IPS-11a (cell line): Measurements from ENCODE around the gene ZNF431.
"Not testable (repeated sequence)": the region's sequence is repeated elsewhere in the genome, so short reads cannot be mapped to it uniquely, and the experiment has no call there.

Experiments
- H3K4me3 ChIP-seq: one replicate; pipeline ENCODE4 v1.5.1; 2013; ENCODE audit warnings: low read depth, low read length, control low read depth

The ZNF431 gene

DNA sequence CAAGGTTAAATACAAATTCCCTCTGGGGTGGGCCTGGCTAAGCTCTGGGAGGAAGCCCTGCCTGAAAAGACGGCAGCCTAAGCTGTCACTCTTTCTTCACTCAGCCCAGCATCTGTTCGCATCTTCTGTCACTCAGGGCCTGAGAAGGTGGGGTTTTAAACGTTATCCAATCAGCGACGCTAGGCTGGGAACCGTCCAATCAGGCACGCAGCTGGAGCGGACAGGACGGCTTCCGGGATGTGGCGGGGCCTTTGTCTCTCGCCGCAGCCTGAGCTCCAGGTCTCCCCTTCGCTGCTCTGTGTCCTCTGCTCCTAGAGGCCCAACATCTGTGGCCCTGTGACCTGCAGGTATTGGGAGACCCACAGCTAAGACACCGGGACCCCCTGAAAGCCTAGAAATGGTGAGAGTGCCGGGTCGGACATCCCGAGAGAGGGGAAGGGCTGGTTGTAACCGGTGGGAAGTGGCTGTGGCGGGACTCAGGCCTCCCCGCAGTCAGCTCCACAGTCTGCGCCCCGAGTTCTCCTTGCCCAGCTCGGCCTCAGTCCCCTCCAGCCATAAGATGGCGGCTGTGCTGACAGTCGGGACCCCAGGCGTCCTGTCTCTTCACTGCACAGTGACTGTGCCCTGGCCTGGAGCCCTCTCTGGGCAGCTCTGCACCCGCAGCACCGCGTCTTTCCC, at the start of gene ZNF431:
TSS of gene ZNF431 (plus strand) at position 254 of the 678 bp plus-strand sequence. CDS start at position 398, 144 bp downstream.
- peak within 1 kb of the TSS; percentile 56 for H3K4me3 ChIP-seq

DNA sequence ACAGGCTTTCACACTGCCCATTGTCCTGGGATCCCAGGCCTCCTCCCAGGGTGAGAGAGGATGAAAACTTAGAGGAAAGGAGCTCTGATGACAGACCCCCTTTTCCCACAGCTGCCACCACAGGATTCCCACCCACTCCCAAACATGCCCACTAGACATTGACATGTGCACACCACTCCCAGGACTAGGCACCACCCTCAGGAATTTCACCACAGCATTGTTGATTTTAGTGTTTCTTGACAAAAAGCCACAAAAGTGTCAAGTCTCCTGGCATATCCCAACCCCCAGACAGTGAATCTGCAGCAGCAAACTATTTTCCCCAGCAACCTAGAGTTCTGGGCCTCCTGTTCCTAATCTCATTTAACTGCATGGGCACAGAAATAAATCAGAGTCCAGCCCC, 49.7 kb upstream of the ZNF431 start:
- H3K4me3 ChIP-seq, result no peak overlapping the region

DNA sequence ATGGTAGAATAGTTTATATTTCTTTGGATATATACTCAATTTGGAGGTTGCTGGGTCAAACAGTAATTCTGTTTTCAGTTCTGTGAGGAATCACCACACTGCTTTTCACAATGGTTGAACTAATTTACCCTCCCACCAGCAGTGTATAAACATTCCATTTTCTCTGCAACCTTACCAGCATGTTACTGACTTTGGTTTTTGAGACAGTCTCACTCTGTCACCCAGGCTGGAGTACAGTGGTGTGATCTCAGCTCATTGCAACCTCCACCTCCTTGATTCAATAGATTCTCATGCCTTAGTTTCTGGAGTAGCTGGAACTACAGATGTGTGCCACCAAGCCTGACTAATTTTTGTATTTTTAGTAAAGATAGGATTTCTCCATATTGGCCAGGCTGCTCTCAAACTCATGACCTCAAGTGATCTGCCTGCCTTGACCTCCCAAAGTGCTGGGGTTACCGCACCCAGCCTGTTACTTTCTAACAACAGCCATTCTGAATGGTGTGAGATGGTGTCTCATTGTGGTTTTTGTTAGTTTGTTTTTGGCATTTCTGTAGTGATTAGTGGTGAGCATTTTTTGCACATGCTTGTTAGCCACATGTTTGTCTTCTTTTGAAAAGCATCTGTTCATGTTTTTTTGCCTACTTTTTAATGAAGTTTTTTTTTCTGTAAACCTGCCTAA, 47.4 kb upstream of the ZNF431 start:
- no peak overlapping the region for H3K4me3 ChIP-seq

DNA sequence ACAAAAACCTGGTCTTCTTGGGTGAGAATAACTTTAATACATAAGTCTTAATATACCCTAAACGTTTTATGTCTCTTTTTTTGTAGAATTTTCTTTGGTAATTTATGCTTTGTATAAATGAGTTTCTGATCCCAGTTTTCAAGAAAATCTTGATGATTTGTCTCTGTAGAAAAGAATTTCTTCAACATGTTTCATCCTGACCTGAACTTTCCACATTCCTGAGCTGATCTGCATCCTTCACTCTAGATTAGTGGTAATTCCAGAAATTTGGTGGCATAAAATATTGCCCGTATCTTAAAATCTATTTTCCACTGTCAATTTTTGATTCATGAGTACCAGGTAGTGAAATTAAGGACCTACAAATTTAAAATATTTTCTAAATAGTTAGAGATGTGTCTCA, 43.5 kb upstream of the ZNF431 start:
- H3K4me3 ChIP-seq, result no peak overlapping the region

DNA sequence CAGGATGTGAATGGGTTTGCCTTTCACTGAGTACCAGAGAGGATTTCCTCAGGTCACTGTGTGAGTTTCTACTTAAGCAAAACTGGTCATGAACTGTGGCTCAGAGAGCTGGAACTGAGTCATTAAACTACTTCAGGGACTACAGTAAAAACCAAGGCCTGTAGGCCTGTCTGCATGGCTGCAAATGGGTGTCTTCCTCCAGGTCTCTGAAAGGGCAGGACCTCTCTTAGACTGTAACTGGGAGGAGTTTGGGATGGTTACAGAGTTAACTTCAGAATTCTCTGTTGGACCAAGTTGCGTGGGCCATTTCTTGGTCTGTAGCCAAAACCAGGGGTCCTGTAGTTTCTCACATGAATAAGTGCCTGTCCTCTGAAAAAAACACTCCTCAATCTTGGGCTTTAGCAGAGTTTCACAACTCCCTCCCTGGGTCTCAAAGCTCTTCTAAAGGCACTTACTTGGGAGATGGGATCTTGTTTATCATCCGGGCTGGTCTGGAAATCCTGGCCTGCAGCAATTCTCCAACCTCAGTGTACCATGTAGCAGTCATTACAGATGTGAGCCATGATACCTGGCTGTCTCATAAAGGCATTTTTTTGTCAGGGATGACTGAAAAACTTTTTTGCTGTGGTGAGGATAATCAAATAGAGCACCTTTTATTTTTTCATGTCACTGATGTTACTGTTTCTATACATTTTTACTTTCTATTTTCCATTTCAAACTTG, 40.2 kb upstream of the ZNF431 start:
- no peak overlapping the region for H3K4me3 ChIP-seq

DNA sequence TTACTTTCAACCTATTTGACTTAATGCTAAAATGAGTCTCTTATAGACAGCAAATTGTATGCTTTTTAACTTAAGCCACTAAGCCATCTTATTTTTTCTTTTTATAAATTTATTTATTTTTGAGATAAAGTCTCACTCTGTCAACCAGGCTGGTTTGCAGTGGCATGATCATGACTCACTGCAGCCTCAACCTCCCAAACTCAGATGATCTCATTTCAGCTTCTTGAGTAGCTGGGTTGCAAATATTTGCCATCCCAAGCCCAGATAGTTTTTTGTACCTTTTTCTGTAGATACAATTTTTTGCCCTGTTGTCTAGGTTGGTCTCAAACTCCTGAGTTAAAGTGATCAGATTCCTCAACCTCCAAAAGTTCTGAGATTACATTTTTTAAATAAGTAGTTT, 32.7 kb upstream of the ZNF431 start:
- H3K4me3 ChIP-seq, result no peak overlapping the region

DNA sequence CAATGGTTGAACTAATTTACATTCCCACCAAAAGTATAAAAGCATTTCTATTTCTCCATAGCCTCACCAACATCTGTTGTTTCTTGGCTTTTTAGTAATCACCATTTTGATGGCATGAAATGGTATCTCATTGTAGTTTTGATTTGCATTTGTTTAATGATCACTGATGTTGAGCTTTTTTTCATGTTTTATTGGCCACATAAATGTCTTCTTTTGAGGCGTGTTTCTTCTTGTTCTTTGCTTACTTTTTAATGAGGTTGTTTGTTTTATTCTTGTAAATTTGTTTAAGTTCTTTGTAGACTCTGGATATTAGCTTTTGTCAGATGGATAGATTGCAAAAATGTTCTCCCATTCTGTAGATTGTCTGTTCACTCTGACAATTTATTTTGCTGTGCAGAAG, 31.7 kb upstream of the ZNF431 start:
- H3K4me3 ChIP-seq, result no peak overlapping the region

DNA sequence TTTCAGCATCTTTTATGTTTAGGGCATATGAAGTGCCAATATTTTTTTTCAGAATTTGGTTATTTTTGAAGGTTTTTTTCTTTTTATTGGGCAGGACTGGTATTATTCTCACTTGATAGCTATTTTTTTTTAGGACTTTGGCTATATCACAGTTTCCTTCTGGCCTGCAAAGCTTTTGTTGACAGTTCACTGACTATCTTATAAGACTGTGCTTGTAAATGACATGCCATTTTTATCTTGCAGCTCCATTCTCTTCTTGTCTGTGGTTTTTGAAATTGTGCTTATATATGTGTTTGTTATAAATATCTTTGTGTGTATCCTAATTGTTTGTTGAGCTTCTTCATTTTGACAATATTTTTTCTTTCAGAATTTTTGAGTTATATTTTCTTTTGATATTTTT, 26.4 kb upstream of the ZNF431 start:
- no peak overlapping the region for H3K4me3 ChIP-seq

DNA sequence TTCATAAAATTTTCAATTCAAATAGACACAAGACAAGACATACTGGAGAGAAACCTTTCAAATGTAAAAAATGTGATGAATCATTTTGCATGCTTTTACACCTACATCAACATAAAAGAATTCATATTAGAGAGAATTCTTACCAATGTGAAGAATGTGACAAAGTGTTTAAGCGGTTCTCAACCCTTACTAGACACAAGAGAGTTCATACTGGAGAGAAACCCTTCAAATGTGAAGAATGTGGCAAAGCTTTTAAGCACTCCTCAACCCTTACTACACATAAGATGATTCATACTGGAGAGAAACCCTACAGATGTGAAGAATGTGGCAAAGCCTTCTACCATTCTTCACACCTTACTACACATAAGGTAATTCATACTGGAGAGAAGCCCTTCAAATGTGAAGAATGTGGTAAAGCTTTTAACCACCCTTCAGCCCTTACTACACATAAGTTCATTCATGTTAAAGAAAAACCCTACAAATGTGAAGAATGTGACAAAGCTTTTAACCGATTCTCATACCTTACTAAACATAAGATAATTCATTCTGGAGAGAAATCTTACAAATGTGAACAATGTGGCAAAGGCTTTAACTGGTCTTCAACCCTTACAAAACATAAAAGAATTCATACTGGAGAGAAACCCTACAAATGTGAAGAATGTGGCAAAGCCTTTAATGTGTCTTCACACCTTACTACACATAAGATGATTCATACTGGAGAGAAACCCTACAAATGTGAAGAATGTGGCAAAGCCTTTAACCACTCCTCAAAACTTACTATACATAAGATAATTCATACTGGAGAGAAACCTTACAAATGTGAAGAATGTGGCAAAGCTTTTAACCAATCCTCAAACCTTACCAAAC, 24.6 kb upstream of the ZNF431 start:
- H3K4me3 ChIP-seq, result no peak overlapping the region

DNA sequence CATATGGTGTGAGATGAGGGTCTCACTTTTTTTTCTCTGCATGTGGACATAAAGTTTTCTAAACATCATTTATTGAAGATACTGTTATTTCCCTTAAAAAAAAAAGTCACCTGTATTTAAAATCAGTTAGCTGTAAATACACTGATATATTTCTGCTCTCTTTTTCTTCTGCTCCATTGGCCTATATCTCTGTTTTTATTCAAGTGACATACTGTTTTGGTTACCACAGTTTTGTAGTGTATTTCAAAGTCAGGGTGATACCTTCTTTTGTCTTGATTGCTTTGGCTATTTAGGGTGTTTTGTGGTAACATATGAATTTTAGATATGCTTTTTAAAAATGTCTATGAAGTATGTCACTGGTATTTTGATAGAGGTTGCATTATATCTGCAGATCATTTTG, 15.8 kb upstream of the ZNF431 start:
- no peak overlapping the region for H3K4me3 ChIP-seq

DNA sequence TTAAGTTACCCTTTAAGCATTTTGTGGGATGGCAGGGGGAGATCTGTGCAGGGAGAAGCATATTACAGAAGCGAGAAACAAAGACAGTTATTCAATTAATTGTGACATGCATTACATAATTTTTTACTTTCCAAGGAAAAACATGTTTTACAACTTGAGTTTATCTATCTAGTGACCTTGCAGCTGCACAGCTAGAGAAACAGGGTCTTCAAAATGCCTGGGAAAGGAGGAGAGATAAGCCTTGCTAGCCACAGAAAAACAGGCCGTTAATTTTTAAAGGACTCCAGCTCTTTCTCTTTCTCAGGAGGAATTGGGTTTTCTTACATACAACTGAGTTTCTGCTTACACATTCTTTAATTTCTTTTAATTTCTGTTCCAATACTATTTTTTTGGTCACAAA, 14.8 kb upstream of the ZNF431 start:
- no peak overlapping the region for H3K4me3 ChIP-seq

DNA sequence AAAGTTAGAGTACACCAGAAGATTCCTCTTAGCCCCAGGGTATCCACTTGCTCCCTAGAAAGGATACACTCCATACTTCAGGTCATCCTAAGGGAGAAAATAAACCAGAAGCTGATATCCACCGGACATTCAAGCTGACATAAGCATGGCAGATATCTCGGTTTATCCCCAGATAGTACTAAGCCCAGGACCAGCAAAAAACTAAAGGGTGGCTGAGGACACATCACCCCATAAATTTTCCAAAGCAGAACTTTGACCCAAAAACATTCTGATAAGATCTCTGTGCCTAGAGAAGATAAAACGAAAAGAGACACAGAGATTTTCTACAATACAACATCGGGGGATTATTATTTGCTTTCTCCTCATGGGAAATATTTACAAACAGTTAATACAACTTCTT, 13.9 kb upstream of the ZNF431 start:
- H3K4me3 ChIP-seq, result no peak overlapping the region

DNA sequence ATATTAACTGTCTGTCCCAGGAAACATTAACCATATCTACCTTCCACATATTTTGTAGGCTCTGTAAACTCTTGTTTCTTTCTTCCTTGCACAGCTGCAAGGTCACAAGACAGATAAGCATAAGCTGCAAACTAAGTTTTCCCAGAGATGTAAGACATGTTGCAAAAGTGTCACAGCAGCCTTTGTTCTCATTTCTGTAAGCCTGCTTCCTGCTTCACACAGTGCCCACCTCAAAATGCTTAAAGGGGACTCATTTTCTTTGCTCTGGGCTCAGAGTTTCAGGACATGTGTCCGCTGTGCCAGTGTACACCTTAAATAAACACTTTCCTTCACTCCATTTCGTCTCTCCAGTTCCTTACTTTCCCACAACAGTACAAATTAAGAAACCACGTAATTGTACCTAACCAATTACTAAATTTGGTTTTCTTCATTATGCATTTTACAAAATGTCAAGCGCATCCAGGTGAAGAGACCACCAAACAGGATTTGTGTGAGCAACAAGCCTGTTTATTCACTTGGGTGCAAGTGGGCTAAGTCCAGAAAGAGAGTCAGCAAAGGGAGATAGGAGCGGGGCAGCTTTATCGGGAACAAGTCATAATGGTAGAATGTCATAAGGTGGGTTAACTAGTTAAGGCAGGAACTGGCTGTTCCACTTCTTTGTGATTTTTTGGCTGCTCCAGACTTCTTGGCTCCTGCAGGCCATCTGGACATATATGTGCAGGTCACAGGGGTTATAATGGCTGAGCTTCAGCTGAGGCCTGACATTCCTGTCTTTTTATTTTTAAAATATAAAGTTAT, 12.7 kb upstream of the ZNF431 start:
- H3K4me3 ChIP-seq, result no peak overlapping the region

DNA sequence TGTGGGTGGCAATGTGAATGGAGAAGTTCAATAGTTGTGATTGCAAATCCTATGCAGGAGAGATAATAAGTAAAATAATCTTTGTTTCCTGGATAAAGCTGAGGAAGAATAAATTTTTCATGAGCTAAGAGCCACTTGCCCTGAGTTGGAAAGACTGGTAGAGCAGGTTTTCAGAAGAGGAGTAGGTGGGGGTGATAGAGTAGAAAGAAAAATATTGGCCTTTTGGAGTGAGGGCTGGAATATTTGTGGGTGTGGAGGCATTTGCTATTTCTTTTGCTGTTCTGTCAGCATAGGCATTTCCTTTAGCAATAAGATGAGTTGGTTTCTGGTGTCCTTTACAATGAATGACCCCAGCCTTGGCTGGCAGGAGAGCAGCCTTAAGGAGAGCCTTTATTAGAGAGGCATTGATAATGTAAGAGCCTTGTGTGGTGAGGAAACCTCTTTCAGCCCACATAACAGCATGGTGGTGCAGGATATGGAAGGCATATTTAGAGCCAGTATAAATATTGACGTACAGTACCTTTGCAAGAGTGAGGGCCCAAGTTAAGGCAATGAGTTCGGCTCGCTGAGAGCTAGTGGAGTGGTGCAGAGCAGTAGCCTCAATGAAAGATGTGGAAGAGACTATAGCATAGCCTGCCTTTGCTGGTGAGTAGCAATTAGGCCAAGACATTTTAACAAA, 11.6 kb upstream of the ZNF431 start:
- H3K4me3 ChIP-seq, result no peak overlapping the region

DNA sequence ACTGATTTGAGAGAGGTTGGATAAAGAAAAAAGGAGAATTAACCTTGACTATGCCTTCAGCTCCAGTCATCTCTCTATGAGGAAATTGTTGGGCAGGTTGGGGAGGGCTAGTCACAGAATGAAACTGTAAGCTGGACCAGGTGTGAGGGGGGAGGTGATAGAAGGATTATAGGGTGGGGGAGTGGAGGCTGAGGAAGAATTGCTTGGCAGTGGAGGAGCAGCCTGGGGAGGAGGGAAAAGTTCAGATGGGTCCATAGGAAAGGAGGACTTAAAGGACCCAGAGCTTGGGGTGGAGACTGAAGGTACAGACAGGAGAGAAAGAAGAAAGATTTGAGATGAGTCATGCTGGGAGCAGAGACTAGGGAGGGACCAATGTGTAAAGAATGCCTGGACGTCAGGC, 8.2 kb upstream of the ZNF431 start:
- H3K4me3 ChIP-seq, result no peak overlapping the region

DNA sequence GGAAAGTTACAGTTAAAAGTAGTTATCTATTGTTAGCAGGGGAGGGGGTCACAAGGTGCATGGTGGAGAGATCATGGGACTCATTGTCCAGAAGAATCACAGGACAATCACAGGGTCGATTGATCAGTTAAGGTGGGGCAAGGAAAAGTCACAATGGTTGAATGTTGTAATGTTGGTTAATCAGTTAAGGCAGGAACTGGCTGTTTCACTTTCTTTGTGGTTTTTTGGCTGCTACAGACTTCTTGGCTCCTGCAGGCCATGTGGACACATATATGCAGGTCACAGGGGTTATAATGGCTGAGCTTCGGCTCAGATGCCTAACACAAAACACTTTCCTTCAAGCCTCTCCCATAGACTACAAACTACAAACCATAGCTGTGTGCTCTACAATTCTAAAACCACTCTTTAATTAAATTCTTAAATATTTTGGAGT, 6.9 kb upstream of the ZNF431 start:
- H3K4me3 ChIP-seq, result no peak overlapping the region

DNA sequence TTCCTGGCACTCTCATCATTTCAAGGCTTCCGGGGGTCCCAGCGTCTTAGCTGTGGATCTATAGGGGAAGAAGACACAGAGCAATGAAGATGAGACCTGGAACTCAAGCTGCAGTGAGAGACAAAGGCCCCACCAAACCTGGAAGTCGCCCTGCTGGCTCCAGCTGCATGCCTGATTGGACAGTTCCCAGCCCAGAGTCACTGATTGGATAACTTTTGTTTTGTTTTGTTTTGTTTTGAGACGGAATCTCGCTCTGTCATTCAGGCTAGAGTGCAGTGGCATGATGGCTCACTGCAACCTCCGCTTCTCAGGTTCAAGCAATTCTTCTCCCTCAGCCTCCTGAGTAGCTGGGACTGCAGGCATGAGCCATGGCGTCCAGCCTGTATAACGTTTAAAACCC, 6.4 kb upstream of the ZNF431 start:
- H3K4me3 ChIP-seq, result no peak overlapping the region

DNA sequence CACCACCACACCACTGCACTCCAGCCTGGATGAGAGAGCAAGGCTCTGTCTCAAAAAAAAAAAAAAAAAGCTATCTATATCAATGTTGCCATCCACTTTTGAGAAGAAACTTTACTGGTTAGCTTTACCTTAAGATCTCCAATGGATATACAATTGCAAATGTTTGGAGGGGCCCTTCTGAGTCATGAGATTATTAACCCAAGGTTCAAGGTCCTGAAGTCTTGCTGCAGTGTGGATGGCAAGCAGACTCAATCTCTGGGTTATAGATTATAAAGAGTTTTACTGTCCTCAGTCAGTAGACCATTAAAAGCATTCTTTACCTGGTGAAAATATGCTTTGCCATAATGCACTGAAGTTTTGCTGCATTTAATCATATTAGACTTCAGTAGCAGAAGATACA, 3.7 kb upstream of the ZNF431 start:
- no peak overlapping the region for H3K4me3 ChIP-seq

DNA sequence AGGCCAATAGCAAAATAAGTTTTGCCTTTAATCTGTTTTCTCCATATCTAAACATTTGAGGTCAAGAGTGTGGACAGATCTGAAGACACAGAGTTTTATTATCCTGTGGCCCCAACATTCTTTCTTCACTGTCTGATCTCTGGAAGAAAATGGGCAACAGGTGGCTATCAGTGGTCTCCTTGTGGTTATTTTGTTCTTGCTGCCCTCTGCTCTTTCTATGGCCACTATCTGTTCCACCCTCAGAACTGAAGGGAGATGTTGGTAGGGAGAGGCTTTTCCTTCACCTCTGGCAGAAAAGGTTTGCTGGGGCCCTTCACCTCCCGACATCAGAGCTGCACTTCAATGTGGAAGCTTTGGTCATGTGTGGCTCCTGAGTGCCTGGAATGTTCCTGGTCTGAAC, 834 bp upstream of the ZNF431 start:
- not testable (repeated sequence) for H3K4me3 ChIP-seq

DNA sequence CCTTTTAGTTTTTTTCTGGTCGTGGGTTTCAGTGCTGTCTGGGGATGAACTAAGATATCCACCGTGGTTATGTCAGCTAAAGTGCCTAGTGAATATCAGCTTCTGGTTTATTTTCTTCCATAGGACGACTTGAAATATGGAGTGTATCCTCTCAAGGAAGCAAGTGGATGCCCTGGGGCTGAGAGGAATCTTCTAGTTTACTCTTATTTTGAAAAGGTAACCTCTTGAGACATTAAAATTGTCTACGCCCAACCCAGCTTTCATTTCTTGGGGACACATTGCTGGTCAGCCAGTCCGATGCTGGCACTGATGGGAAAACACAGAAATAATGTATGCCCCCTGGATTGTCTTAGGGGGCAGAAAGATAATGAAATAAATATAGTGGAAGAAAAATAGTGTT, 1.6 kb downstream of the ZNF431 start:
- no peak overlapping the region for H3K4me3 ChIP-seq
